ENCODE results near the gene LRRK1. TPM values are rescaled to one million over a fixed set of nuclear protein-coding genes. Genes with fewer than 3 reads are reported as not detected.

The LRRK1 gene
- total and polyA plus RNA-seq, 2 of the 4 experiments (the other 2 are of a cell fraction): 3.0 to 5.8 TPM

- H3K4me2 ChIP-seq (ENCODE audit: low read depth, low read length): no peak overlapping the region
- no peak overlapping the region for H3K23ac ChIP-seq (ENCODE audit: low read depth, low read length)
- ChIA-PET POLR2A (ENCODE audit: unreplicated experiment) (no interaction called here), CTCF (no interaction called here)
- intact Hi-C loops (cut with micrococcal nuclease) (no loop called here), in situ Hi-C loops (cut with MboI; ENCODE audit: low sequenced_read_pairs) (no loop called here), dilution Hi-C loops (cut with HindIII; ENCODE audit: low sequenced_read_pairs, unreplicated experiment) (no loop called here)
- H3K18ac ChIP-seq (ENCODE audit: low read depth, low read length): no peak overlapping the region
- no peaks in the 10 kb centered on the region for H3K79me1 ChIP-seq (ENCODE audit: low read depth in 1 of 2, low read length in 2 of 2)
- H2BK5ac ChIP-seq (ENCODE audit: low read depth, low read length, poor library complexity, severe bottlenecking): no peak overlapping the region
- H3K56ac ChIP-seq (ENCODE audit: extremely low read depth, insufficient read depth, low read length): no peak overlapping the region
- peaks cover 9% of the 10 kb centered on the region; the same call in 1 of the 2 replicates for H3K9me1 ChIP-seq (ENCODE audit: insufficient read depth, low read length)
- H3K4me3 ChIP-seq (ENCODE audit: insufficient read depth, low read depth, low read length): no peak overlapping the region
- no peak overlapping the region for H2AK5ac ChIP-seq (ENCODE audit: low read depth, low read length)
- no peak overlapping the region for H3K9ac ChIP-seq (ENCODE audit: low read depth, low read length)
- no peak overlapping the region for H4K8ac ChIP-seq (ENCODE audit: low read depth in 2 of 2, low read length in 2 of 2)
- no peak for DNase-seq
- no peak for ATAC-seq (ENCODE audit: low read depth)
- H4K91ac ChIP-seq (ENCODE audit: insufficient read depth, low read depth, low read length): no peak overlapping the region
- no peaks in the 10 kb centered on the region; the same call in 1 of the 2 replicates for H3K9me3 ChIP-seq (ENCODE audit: control insufficient read depth, insufficient read depth, low read length)
- no peak for TF ChIP-seq FOS (IDR thresholded peaks at IDR 0.05; ENCODE audit: low read depth, low read length)
- TF ChIP-seq SMC3 (IDR thresholded peaks at IDR 0.05; ENCODE audit: low read depth, low read length): no peak
- TF ChIP-seq USF2 (IDR thresholded peaks at IDR 0.05; ENCODE audit: low read depth, low read length): no peak
- TF ChIP-seq MAFK (IDR thresholded peaks at IDR 0.05; ENCODE audit: low read depth, low read length): no peak
- TF ChIP-seq ELK1 (IDR thresholded peaks at IDR 0.05; ENCODE audit: borderline replicate concordance, low read depth, low read length): no peak
- TF ChIP-seq NFE2L2 (IDR thresholded peaks at IDR 0.05; ENCODE audit: low read depth, low read length): no peak
- TF ChIP-seq MXI1 (IDR thresholded peaks at IDR 0.05; ENCODE audit: borderline replicate concordance, low read depth, low read length): no peak
- TF ChIP-seq BHLHE40 (IDR thresholded peaks at IDR 0.05; ENCODE audit: low read depth, low read length): no peak
- no peak for TF ChIP-seq RFX5 (IDR thresholded peaks at IDR 0.05; ENCODE audit: low read depth, low read length)
- TF ChIP-seq CHD1 (IDR thresholded peaks at IDR 0.05; ENCODE audit: low read depth, low read length): no peak
- no peak for TF ChIP-seq RAD21 (IDR thresholded peaks at IDR 0.05; ENCODE audit: low read length)
- TF ChIP-seq RCOR1 (IDR thresholded peaks at IDR 0.05; ENCODE audit: insufficient replicate concordance, low read length): no peak
- TF ChIP-seq CTCF (conservative IDR thresholded peaks at IDR 0.05; ENCODE audit: low read depth, low read length): no peak
- H2AK9ac ChIP-seq (replicated peaks; ENCODE audit: low read depth, low read length, poor library complexity): peak overlapping the region; percentile 15
- BruUV-seq (replicated peaks): no TSS peak
- H2BK15ac ChIP-seq (ENCODE audit: low read depth, low read length): no peak overlapping the region
- no peak overlapping the region for H3K14ac ChIP-seq (replicated peaks; ENCODE audit: low read depth, low read length)
- no peaks in the 10 kb centered on the region for H3K27me3 ChIP-seq (ENCODE audit: control insufficient read depth, insufficient read depth, low read length)
- no peak overlapping the region for H3K4ac ChIP-seq (ENCODE audit: low read depth, low read length)
- H4K20me1 ChIP-seq (ENCODE audit: insufficient read depth, low read length): no peaks in the 10 kb centered on the region
- no peaks in the 10 kb centered on the region for H3K36me3 ChIP-seq (ENCODE audit: control insufficient read depth, insufficient read depth, low read length)
- no peak overlapping the region for H2BK20ac ChIP-seq (ENCODE audit: low read depth, low read length)
- peaks cover 8% of the 10 kb centered on the region for H3K4me1 ChIP-seq (ENCODE audit: control insufficient read depth, insufficient read depth, low read length)
- no peak overlapping the region for H3K27ac ChIP-seq (ENCODE audit: insufficient read depth, low read length)
- H4K5ac ChIP-seq (ENCODE audit: low read depth, low read length): no peak overlapping the region
- H2AFZ ChIP-seq (replicated peaks; ENCODE audit: low read length, poor library complexity): peak overlapping the region; percentile 37
- WGBS, 2 experiments (ENCODE audit: extremely low coverage in 2 of 2, insufficient read length in 1 of 2): 80% methylated on average over 1 of the region's 5 CpGs; no CpG with 5 or more reads in 1 of the 2 experiments
- no peak overlapping the region for H2BK120ac ChIP-seq (ENCODE audit: low read depth, low read length)
Observed at GRCh38 chr15:101102746-101103145, 183.6 kb downstream of the LRRK1 start.
